Forelimb muscle (tissue), 1 donor: Measurements from ENCODE around the gene PGM2L1. TPM values are rescaled to one million over a fixed set of nuclear protein-coding genes. Genes with fewer than 3 reads are reported as not detected.
"Not testable (repeated sequence)": the region's sequence is repeated elsewhere in the genome, so short reads cannot be mapped to it uniquely, and the experiment has no call there.

ENCODE experiments used
- DNase-seq: peaks from one replicate; pipeline ENCODE4 v3.0.0-alpha.2; 2013; ENCODE audit warnings: low read depth
- polyA plus RNA-seq: library from polyadenylated mRNA; unstranded; fragments of 120-200 nt; gene quantifications from one replicate; pipeline ENCODE4 v1.2.1, GENCODE V29; 2013; ENCODE audit not compliant: insufficient read length

The PGM2L1 gene
- polyA plus RNA-seq, 1 donor, result 5.4 TPM

GRCh38 chr11:74400606-74401005, 2.4 kb upstream of the PGM2L1 start:
- no peak for DNase-seq

- no peak for DNase-seq
Observed at GRCh38 chr11:74397501-74398243, 561 bp downstream of the PGM2L1 start.

GRCh38 chr11:74392256-74392655, 6.0 kb downstream of the PGM2L1 start:
- no peak for DNase-seq

GRCh38 chr11:74391193-74391592, 7.0 kb downstream of the PGM2L1 start:
- DNase-seq, result no peak

GRCh38 chr11:74390697-74391096, 7.5 kb downstream of the PGM2L1 start:
- DNase-seq, result no peak

GRCh38 chr11:74388678-74389327, 9.4 kb downstream of the PGM2L1 start:
- no peak for DNase-seq

- no peak for DNase-seq
Observed at GRCh38 chr11:74384641-74385040, 13.6 kb downstream of the PGM2L1 start.

GRCh38 chr11:74380746-74381439, 17.3 kb downstream of the PGM2L1 start:
- DNase-seq, result no peak

- no peak for DNase-seq
Observed at GRCh38 chr11:74377689-74378088, 20.5 kb downstream of the PGM2L1 start.

GRCh38 chr11:74373382-74373781, 24.9 kb downstream of the PGM2L1 start:
- DNase-seq, result no peak

GRCh38 chr11:74371269-74372052, 26.8 kb downstream of the PGM2L1 start:
- DNase-seq, result no peak

GRCh38 chr11:74370123-74370522, 28.1 kb downstream of the PGM2L1 start:
- DNase-seq, result no peak

- no peak for DNase-seq
Observed at GRCh38 chr11:74367881-74368280, 30.4 kb downstream of the PGM2L1 start.

- DNase-seq, result no peak
Observed at GRCh38 chr11:74366576-74366975, 31.7 kb downstream of the PGM2L1 start.

- not testable (repeated sequence) for DNase-seq
Observed at GRCh38 chr11:74365805-74366204, 32.4 kb downstream of the PGM2L1 start.

- no peak for DNase-seq
Observed at GRCh38 chr11:74357449-74357848, 40.8 kb downstream of the PGM2L1 start.

GRCh38 chr11:74355626-74356025, 42.6 kb downstream of the PGM2L1 start:
- no peak for DNase-seq

GRCh38 chr11:74354036-74354435, 44.2 kb downstream of the PGM2L1 start:
- DNase-seq, result no peak

GRCh38 chr11:74347381-74347780, 50.9 kb downstream of the PGM2L1 start:
- DNase-seq, result no peak

GRCh38 chr11:74345420-74345819, 52.8 kb downstream of the PGM2L1 start:
- DNase-seq, result no peak

- no peak for DNase-seq
Observed at GRCh38 chr11:74341921-74342320, 56.3 kb downstream of the PGM2L1 start.

- no peak for DNase-seq
Observed at GRCh38 chr11:74339619-74340018, 58.6 kb downstream of the PGM2L1 start.
